Measurements from ENCODE around the gene LARP4B.

DNA sequence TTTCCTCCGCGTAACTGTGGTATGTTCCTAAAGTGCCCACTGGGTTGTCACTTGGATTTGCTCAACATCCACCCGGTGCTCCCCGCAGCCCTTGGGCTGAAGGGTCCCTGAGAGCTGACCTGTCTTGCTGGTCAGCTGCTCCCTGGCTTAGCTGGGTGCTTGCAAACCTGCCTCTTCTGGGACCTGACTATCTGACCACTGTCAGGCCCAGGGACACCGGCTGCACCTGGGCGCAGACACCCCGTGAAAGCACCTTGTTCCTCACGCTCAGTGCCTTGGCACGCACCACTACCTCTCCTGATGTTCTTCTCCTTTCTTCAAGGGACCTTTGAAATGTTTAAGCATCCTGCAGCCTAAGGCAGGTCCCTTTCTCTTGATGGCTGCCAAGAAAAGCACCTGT, 26.6 kb upstream of the LARP4B start:
- TF ChIP-seq, protein P1, sequence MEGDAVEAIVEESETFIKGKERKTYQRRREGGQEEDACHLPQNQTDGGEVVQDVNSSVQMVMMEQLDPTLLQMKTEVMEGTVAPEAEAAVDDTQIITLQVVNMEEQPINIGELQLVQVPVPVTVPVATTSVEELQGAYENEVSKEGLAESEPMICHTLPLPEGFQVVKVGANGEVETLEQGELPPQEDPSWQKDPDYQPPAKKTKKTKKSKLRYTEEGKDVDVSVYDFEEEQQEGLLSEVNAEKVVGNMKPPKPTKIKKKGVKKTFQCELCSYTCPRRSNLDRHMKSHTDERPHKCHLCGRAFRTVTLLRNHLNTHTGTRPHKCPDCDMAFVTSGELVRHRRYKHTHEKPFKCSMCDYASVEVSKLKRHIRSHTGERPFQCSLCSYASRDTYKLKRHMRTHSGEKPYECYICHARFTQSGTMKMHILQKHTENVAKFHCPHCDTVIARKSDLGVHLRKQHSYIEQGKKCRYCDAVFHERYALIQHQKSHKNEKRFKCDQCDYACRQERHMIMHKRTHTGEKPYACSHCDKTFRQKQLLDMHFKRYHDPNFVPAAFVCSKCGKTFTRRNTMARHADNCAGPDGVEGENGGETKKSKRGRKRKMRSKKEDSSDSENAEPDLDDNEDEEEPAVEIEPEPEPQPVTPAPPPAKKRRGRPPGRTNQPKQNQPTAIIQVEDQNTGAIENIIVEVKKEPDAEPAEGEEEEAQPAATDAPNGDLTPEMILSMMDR (conservative IDR thresholded peaks at IDR 0.05; ENCODE audit: low read length), result no peak
- no peak for TF ChIP-seq EZH2phosphoT487 (IDR thresholded peaks at IDR 0.05; ENCODE audit: borderline replicate concordance, low read depth, low read length)

All from OCI-LY7 (cell line).